Stimulated activated CD8-positive, alpha-beta memory T cell treated with anti-CD3 and anti-CD28 coated beads, Interleukin-15, amount 100 ng/mL, for 24 hours (primary cell): ENCODE measurements around the gene C5orf52.
"Not testable (repeated sequence)": the region's sequence is repeated elsewhere in the genome, so short reads cannot be mapped to it uniquely, and the experiment has no call there.

ENCODE experiments used
- DNase-seq: peaks from one replicate; pipeline ENCODE4 v3.0.0-alpha.2; 2020; ENCODE audit warnings: low read depth

The C5orf52 gene

DNA sequence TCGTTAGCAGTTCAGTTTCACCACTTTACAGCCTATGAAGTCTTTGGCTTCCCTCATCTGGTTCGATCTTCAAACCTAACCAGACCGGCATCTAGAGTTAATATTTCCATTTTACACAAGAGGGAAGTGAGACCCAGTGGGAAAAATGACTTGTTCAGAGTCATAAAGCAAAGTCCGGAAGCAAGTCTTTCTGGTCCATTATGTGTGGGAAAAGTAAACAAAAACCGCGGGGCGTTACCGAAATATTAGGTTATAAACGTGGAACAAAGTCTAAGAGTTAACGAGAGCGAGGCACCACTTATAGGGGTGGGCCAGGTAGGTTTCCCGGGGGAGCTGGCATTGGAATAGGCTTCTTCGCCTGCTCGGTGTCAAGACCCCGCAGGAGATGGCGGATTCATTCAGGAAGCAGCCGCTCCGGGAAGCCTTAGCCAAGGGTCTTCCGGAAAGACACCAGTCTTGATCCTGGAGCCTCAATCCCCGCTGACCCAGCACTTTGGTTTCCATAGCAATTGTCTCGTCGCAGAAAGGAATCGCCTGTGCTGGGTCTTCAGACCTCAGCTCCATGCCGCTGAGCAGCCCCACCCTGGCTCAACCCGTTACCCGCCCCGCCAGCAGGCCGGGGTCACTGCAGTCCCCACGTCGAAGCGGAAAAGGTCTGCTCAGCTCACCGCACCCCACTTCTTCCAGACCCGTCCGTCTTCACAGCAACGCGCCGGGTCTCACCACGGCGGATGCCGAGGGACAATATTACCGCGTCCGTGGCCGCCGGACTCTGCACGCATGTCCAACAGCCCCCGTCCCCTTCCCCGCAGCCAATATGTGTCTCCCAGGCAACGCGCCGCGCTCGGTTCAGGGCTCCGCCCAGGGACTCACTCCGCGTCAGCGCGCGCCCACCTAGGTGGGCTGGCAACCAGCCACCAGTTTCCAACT, at the start of gene C5orf52:
C5orf52 (plus strand) TSS at position 872 of the 930 bp plus-strand sequence. CDS start 82 bp downstream, outside the sequence.
- DNase-seq: no peak

DNA sequence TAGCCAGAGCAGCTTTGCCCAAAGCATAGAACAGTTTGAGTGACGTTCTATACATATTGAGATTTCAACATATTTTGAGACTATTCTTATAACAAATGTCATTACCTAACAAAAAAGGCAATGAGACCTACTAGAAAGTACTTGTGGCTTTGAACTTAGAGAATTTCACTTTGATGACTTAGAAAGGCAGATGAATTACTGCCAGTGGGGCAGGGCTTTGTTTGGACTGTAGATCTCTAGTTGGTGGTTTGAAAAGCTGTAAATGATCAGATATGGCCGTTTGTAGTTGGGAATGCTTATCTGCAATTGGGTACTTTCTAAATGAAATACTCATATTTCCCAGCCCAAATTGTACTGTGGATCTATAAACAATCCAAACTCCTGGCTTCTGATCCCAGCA, 47.2 kb upstream of the C5orf52 start:
- DNase-seq: no peak

DNA sequence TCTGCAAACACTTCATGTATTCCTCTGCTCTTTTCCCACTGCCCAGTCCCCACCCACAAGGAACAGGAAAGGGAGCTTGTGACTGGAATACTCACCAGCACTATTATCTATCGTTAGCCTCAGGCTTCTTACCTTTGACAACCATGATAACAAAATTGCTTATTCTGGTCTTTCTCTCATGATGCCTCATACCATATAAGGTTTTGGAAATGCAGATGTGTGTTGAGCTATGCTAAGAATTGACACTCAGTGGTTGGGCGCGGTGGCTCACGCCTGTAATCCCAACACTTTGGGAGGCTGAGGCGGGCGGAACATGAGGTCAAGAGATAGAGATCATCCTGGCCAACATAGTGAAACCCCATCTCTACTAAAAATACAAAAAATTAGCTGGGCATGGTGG, 44.5 kb upstream of the C5orf52 start:
- DNase-seq: no peak

DNA sequence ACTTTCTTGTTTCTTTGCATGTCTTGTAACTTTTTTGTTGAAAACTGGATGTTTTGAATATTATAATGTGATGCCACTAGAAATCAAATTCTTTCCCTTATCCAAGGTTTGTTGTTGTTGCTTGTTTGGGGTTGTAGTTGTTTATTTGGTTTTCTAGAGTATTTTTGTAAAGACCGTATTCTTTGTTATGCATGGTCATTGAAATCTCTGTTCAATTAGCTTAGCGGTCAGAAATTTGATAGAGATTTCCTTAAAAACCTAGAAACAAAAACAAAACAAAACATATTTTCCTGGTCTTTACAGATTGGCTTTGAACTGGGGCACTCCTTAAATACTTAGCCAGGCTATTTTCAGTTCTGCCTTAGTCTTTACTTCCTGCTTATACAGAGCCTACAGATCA, 41.0 kb upstream of the C5orf52 start:
- DNase-seq: no peak

DNA sequence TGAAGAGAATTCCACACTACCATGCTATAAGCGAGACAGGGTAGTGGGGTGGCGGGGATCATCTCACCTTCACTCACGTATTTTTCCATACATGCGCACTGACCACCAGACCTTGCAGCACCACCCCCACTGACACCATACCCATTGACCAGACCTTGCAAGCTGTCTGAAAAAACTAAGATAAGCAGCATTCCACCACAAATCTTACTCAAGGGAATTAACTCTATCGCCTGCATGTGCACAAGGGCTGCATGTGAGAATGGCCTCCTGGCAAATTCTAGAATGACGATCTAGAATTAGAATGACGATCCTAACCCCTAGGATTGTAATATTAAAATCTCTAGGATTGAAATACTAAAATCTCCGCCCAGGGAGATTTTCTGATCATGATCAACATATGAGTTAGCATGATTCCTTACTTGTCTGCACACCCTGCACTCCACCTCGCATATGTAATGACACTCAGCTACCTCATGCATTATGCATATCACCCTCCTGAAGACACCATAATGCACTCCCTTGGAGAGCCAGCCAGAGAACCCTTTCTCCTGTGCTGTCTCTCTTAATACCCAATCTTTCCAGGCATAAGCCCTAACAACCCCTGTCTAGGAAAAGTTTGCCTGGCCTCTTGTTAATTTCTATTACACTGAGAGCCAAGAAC, 30.8 kb upstream of the C5orf52 start:
- no peak for DNase-seq

DNA sequence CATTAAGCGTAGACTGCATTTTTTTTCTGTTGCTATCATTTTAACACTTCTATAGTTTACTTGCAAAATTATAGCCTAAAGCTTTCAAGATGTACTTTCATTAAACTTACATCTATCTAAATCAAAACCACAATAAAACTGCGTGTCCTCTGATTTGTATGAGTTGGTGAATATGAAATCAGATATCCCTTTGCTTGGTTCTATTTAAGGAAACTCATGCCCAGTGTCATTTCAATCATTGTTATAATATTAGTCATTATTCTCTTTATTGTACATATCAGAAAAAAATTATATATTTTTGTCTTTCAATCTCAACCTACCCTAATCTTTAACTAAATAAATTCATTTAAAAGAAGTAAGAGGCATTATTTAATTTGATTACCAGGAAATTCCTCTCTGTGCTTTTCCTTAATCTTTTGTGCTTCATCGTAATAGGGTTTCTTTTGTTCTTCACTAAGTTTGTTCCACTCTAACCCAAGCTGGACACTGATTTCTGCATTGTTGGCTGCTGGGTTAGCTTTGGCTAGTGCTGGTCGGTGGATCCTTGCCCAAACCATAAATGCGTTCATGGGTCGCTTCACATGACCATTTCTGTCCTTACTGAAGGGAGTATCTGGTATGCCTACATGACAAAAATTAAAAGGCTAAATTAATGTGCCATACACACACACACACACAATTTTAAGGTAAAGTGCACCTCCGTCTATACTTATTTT, 22.9 kb upstream of the C5orf52 start:
- DNase-seq: no peak

DNA sequence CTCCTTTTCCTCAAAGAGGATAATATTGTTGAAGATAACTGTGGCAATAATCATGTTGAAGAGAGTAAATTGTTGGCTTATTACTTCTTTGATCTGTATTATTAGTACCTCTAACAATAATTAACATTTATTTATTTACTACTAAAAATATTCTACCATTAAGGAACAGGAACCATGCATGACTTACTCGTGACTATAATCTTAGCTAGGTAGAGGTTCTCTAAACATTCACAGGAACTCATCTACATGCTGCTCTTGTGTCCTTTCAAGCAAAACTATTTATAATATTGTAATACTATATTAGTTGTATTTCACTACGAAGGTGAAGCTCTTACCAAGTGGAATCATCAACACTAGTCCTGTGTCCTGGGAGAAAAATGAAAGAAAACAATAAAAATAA, 22.2 kb upstream of the C5orf52 start:
- no peak for DNase-seq

DNA sequence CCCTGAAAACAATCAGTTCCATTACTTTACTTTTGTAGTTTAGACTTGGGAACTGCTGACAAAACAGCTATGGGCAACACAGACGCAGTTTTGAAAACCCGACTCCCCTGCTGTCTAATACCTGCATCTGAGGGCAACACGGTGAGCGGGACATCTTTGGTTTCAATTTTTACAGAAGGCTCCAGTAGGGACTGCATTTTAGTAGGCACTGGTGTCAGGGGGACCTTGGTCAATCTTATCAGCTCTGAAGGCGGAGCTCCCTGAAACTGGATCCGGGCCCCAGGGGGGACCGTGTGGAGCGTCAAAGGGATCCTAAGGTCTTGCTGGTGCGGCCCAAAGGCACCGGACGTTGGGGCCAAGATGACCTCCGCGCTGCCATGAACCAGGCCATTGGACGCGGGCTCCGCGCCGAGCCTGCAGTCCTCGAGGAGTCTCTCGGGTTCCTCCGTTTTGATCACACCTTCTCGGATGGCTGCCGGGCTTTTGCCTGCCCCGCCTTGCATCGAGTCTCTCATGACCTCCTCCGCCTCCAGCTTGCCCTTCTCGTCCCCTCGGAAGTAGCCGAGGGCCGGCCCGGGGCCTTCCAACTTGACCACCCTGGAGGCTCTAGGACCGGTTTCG, 20.2 kb upstream of the C5orf52 start:
- no peak for DNase-seq

DNA sequence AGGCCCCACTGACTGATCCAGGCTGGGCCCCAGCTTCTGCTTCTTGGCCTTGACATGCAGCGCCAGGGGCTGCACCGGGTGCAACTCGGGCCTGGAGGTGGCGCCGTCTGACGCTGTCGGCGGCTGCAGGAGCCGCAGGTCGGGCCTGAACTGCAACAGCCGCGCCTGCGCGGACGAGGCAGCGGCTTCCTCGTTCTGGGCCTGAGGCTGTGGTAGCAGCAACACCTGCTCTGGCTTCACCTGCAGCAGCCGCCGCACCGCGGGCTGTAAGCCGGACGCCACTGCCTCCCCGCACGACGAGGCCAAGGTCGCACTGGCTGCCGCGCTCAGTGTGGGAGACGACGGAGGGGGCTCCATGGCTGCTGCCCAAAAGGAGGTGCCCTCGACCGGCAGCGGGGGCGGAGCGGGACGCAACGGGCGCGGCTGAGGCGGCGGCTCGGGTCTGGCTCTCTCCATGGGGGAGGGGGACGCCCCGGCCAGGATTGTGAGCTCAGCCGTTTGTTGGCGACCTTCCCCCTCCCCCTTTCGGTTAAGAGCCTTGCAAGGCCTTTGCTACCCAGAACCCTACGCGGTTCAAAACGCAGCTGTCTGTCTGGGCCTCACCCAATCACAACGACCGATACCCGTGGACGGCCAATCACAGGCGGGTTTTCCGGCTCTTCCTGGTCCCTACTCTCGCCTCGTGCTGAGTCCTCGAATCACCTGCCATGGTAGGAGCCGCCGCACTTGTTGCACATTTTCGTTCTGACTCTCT, 19.5 kb upstream of the C5orf52 start:
- peak; percentile 40 for DNase-seq

DNA sequence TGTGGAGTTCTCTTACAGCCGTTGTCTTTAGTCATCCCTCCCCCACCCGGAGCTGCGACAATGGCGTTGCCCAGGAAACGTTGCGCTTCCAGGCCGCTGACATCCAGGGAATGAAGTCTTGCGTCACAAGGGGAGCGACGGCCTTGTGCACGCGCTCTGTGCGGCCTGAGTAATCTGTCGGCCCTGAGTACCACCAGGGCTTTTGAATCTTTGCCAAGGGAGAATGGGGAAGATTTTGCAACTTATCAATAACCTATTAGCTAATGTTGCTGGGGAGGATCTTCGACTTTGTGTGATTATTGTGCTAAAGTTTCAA, 19.0 kb upstream of the C5orf52 start, which contains the start of gene SOX30:
SOX30 (minus strand) TSS at position 62 of the 316 bp plus-strand sequence. CDS start 360 bp downstream, outside the sequence.
- DNase-seq: no peak

DNA sequence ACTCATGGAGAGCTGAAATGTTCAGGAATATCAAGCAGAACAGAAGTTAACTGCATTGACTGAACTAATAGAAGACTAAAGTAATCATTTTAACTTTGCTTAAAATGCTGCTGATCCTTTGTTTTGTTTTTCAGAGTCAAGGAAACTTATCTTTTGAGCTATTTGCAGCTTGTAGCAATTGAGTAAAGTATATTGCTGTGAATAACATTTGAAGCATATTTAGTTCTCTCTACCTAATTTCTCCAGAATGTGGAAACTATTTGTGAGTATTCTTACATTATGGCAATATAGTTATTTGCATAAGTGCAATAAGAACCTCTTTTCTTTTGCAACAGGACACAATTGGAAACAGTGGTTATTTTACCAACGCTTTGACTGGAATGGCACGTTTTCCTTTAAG, 13.8 kb upstream of the C5orf52 start:
- DNase-seq: no peak

DNA sequence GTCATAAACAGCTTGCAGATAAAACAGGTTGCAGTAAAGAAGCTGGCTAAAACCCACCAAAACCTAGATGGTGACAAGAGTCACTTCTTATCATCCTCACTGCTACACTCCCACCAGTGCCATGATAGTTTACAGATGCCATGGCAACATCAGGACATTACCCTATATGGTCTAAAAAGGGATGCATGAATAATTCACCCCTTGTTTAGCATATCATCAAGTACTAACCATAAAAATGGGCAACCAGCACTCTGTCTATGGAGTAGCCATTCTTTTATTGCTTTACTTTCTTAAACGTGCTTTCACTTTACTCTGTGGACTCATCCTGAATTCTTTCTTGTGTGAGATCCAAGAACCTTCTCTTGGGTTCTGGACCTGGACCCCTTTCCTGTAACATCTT, 12.4 kb upstream of the C5orf52 start:
- no peak for DNase-seq

DNA sequence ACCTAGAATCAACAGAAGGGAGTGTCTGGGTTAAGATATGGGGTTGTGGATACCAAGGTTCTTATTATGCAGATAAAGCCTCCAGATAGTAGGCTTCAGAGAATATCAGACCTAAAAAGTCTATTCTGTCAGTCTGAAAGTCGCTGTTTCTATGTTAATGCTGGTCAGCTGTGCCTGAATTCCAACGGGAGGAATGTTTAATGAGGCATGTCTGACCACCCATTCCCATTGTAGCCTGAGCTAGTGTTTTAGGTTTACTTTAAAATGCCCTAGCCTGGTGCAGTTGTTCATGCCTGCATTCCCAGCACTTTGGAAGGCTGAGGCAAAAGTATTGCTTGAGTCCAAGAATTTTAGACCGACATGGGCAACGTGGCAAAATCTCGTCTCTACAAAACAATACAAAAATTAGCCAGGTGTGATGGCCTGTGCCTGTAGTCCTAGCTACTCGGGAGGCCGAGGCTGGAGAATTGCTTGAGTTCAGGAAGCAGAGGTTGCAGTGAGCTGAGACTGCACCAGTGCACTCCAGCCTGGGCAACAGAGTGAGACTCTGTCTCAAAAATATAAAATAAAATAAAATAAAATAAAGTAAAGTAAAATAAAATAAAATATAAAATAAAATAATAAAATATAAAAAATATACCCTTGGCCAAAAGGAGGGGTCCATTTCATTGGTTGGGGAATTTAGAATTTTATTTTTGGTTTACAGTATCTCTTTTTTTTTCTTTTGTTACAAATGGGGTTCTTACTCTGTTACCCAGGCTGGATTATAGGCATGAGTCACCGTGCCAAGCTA, 11.3 kb upstream of the C5orf52 start:
- DNase-seq: no peak

DNA sequence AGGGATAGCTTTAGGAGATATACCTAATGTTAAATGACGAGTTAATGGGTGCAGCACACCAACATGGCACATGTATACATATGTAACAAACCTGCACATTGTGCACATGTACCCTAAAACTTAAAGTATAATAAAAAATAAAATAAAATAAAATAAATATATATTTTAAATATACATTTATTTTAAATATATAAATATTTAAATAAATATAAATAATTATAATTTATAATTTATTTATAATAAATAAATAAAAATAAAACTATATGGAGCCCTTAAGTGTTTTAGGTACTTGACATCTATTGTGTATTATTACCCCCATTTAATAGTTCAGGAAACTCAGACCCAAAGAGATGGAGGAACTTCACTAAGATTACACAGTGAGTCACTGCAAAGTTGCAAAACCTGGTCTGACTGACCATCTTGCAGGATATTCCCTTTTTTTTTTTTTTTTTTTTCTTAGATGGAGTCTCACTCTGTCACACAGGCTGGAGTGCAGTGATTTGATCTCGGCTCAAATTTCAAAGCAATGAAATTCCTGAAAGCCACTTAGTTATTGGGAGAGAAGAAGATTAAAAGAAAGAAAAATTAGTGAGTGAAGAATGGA, 5.8 kb upstream of the C5orf52 start:
- DNase-seq: no peak

DNA sequence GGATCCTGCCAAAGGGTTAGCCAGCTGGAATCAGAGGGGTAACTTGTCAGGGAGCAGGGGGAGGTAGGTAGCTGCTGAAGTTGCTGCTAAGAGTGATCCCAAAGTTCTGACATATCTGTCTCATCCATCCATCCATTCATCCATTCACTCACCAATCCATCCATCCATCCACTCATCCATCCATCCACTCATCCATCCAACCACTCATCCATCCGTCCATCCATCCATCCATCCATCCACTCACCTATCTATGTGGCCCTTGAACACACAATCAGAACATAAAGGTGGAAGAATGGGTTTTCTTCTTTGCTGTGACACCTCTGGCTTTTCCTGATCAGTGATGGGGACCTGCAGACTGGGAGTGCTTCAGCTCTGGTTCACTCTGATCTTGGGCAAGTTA, 3.0 kb upstream of the C5orf52 start:
- DNase-seq: no peak

DNA sequence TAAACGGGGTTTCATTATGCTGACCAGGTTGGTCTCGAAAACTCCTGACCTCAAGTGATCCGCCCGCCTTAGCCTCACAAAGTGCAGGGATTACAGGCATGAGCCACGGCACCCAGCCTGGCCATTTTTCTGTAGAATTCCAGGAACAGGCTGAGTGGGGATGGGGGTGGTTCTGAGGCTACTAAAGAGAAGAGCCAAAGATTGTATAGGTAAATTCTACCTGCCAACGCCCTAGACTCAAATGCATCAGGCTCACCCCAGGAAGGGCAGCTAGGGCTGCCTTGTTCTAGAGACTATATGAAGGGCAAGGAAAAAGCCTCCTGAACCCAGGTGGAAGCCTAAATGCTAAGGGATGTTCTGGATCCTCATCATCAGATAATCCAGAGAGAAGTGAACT, 1.6 kb upstream of the C5orf52 start:
- DNase-seq: no peak

DNA sequence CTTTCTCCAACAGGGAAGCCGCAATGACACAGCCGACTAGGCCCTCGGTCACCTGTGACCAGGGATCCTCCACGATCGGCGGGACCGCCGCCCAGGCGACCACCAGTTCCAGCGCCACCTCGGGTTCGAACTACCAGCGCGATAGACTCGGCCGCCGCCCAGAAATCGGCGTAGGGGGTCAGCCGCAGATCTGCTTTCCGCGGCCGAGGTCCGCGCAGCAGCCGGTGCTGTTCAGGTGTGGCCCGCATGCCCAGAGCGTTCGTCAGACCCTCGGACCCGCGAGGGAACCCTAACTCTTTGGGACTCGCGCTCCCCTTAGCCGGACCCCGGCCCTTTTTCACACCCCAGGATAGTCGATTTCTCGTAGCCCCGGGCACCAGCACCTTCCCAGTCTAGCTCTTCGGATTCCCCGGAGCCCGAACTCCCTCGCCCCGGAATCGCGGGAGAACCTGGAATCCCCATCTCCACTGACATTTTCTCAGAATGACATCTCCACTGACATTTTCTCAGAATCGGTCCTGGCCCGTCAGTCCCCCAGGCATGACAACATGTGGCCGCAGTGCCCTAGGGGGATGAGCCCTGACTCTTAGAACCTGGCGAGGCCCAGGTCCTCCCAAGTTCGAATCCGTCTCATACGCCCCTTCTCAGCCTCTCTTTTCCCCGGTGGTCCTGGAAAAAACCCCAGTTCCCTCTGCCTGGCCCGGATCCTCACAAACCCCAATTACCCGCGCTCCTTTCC, 428 bp downstream of the C5orf52 start:
- DNase-seq: no peak

DNA sequence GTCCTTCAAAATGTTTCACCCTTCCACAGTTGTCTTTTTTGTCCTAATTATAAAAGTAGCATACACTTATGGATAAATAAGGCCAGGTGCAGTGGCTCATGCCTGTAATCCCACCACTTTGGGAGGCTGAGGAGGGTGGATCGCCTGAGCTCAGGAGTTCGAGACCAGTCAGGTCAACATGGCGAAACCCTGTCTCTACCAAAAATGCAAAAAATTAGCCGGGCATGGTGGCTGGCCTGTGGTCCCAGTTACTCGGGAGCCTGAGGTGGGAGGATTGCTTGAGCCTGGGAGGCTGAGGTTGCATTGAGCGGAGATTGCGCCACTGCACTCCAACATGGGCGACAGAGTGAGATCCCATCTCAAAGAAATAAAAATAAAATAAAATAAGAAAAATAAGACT, 1.6 kb downstream of the C5orf52 start:
- DNase-seq: no peak

DNA sequence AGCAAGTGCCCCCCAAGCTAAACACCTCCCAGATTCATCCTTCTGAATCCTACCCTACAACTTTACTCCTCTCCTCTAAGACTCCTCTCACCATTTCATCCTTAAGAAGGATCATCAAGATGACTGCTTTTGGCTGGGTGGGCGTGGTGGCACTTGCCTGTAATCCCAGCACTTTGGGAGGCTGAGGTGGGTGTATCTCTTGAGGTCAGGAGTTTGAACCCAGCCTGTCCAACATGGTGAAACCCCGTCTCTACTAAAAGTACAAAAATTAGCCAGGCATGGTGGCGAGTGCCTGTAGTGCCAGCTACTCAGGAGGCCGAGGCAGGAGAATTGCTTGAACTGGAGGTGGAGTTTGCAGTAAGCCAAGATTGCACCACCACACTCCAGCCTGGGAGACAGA, 3.0 kb downstream of the C5orf52 start:
- not testable (repeated sequence) for DNase-seq

DNA sequence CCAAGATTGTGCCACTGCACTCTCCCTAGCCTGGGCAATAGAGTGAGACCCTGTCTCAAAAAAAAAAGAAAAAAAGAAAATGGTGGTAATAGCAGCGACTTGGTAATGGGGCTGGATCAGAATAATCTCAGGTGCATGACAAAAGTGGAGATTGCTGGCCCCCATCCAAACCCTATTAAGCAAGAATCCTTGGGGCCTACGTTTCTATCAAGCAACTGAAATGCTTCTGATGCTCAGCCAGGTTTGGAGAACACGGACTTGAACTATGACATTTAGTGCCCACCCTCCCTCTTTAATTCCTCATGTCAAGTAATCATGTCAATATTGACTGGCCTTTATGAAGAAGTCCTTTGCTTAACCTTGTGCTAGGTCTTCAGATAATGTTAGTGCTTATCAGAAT, 6.6 kb downstream of the C5orf52 start:
- no peak for DNase-seq
